GM18502 (cell line): ENCODE data around the gene KDM5A.
"Not testable (repeated sequence)": the region's sequence is repeated elsewhere in the genome, so short reads cannot be mapped to it uniquely, and the experiment has no call there.

Source experiments
- ATAC-seq: cut with Tn5 transposase; IDR thresholded peaks from one replicate; pipeline ENCODE4 v1.9.1; 2021; ENCODE audit warnings: mild to moderate bottlenecking; ENCODE audit not compliant: unreplicated experiment, poor library complexity

The KDM5A gene

GRCh38 chr12:252636-253035 lies 136.5 kb downstream of the KDM5A start:
- no peak for ATAC-seq

GRCh38 chr12:247271-247670 lies 141.8 kb downstream of the KDM5A start:
- ATAC-seq = no peak

- no peak for ATAC-seq
Measured at GRCh38 chr12:243381-243780, 145.7 kb downstream of the KDM5A start.

GRCh38 chr12:242496-242895 lies 146.6 kb downstream of the KDM5A start:
- no peak for ATAC-seq

- ATAC-seq = no peak
Measured at GRCh38 chr12:241266-241665, 147.9 kb downstream of the KDM5A start.

GRCh38 chr12:240566-240965 lies 148.6 kb downstream of the KDM5A start:
- ATAC-seq = no peak

GRCh38 chr12:238736-239398 lies 150.3 kb downstream of the KDM5A start:
- ATAC-seq = no peak

GRCh38 chr12:238116-238515 lies 151.0 kb downstream of the KDM5A start:
- ATAC-seq = no peak

GRCh38 chr12:237026-237815 lies 151.9 kb downstream of the KDM5A start:
- no peak for ATAC-seq

GRCh38 chr12:236445-236844 lies 152.7 kb downstream of the KDM5A start:
- no peak for ATAC-seq

GRCh38 chr12:235967-236366 lies 153.2 kb downstream of the KDM5A start:
- ATAC-seq = not testable (repeated sequence)

GRCh38 chr12:234891-235415 lies 154.2 kb downstream of the KDM5A start:
- ATAC-seq = no peak

GRCh38 chr12:234019-234418 lies 155.1 kb downstream of the KDM5A start:
- no peak for ATAC-seq

GRCh38 chr12:233615-233968 lies 155.5 kb downstream of the KDM5A start:
- no peak for ATAC-seq

GRCh38 chr12:232731-233614 lies 156.1 kb downstream of the KDM5A start:
- no peak for ATAC-seq

- ATAC-seq = no peak
Measured at GRCh38 chr12:230925-231671, 158.0 kb downstream of the KDM5A start.
